ENCODE measurements around the gene CDK19.

DNA sequence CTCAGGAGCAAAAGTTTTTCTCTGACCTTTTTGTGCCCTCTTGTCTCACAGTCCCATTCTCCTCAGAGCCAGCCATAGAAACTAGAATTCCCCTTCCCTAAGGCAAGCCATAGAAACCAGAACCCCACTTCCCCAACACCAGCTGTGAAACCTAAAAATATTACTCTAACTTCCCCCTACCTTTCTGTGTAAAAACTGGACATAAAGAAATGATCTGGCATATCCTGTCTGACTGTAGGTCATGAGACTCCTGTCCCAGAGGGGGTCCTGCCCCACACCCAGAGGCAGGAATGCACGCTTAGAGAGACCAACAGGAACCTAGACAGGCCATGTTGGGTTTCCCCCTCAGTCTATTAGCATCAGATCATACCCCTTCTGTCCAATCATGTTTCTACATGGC lies 198.2 kb downstream of the CDK19 start:
- no peak for TF ChIP-seq HOXA3 (CRISPR knock-in tag; IDR thresholded peaks at IDR 0.05)
- TF ChIP-seq, protein P1, sequence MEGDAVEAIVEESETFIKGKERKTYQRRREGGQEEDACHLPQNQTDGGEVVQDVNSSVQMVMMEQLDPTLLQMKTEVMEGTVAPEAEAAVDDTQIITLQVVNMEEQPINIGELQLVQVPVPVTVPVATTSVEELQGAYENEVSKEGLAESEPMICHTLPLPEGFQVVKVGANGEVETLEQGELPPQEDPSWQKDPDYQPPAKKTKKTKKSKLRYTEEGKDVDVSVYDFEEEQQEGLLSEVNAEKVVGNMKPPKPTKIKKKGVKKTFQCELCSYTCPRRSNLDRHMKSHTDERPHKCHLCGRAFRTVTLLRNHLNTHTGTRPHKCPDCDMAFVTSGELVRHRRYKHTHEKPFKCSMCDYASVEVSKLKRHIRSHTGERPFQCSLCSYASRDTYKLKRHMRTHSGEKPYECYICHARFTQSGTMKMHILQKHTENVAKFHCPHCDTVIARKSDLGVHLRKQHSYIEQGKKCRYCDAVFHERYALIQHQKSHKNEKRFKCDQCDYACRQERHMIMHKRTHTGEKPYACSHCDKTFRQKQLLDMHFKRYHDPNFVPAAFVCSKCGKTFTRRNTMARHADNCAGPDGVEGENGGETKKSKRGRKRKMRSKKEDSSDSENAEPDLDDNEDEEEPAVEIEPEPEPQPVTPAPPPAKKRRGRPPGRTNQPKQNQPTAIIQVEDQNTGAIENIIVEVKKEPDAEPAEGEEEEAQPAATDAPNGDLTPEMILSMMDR (CRISPR knock-in tag; IDR thresholded peaks at IDR 0.05) = no peak
- TF ChIP-seq FOXA1 (IDR thresholded peaks at IDR 0.05) = no peak
- TF ChIP-seq FOXA1 (CRISPR knock-in tag; IDR thresholded peaks at IDR 0.05) = no peak
- no peak for TF ChIP-seq ZNF138 (CRISPR knock-in tag; IDR thresholded peaks at IDR 0.05; ENCODE audit: low read depth)
- TF ChIP-seq TRIM24 (CRISPR knock-in tag; IDR thresholded peaks at IDR 0.05) = no peak
- TF ChIP-seq NCOA1 (CRISPR knock-in tag; IDR thresholded peaks at IDR 0.05) = no peak
- TF ChIP-seq ZNF234 (CRISPR knock-in tag; conservative IDR thresholded peaks at IDR 0.05) = no peak

Measured in HepG2 (cell line).